OCI-LY7 (cell line): ENCODE results near the gene SNAP29. TPM values are rescaled to one million over a fixed set of nuclear protein-coding genes. Genes with fewer than 3 reads are reported as not detected.
"Not testable (repeated sequence)": the region's sequence is repeated elsewhere in the genome, so short reads cannot be mapped to it uniquely, and the experiment has no call there.

Experiments used
- BruUV-seq: library from RNA; stranded (reverse); fragments of 400-500 nt; replicated peaks from 2 replicates; lab custom pipeline; 2021; lab: Mats Ljungman, UMichigan
- CTCF ChIA-PET: fragments of 300-600 bp; sonication (Branson Sonifier 250); formaldehyde crosslinking; loops from one replicate; lab custom pipeline; 2022; ENCODE audit warnings: antibody characterized with exemption; ENCODE audit not compliant: unreplicated experiment; lab: Charles Lee
- POLR2A ChIA-PET: fragments of 300-600 bp; sonication (Branson Sonifier 250); formaldehyde crosslinking; loops from one replicate; lab custom pipeline; 2022; ENCODE audit warnings: antibody characterized with exemption; lab: Charles Lee
- DNase-seq: peaks from one replicate; pipeline ENCODE4 v3.0.0-alpha.2; 2015; ENCODE audit warnings: low spot score
- H2AFZ ChIP-seq: fragments of 200-600 bp; sonication (generic), shearing (Covaris generic); 2 replicates; pipeline ENCODE4 v1.6.1; 2014; ENCODE audit warnings: mild to moderate bottlenecking, antibody characterized with exemption, low read length, moderate library complexity
- H3K27ac ChIP-seq: fragments of 200-600 bp; sonication (generic); 2 replicates; pipeline ENCODE4 v1.5.1; 2014; ENCODE audit warnings: mixed run types, low read depth, mild to moderate bottlenecking, moderate library complexity, low read length, inconsistent platforms; ENCODE audit not compliant: poor library complexity, severe bottlenecking
- H3K36me3 ChIP-seq: fragments of 200-600 bp; sonication (generic); 2 replicates; pipeline ENCODE4 v1.6.1; 2014; ENCODE audit warnings: mild to moderate bottlenecking, antibody characterized with exemption, low read length, moderate library complexity, mixed read lengths; ENCODE audit not compliant: insufficient read depth
- H3K4me1 ChIP-seq: fragments of 200-600 bp; sonication (generic); 2 replicates; pipeline ENCODE4 v1.5.1; 2014; ENCODE audit warnings: mild to moderate bottlenecking, low read length; ENCODE audit not compliant: insufficient read depth, poor library complexity, severe bottlenecking
- H3K4me2 ChIP-seq: fragments of 200-600 bp; sonication (generic); 2 replicates; pipeline ENCODE4 v1.6.1; 2014; ENCODE audit warnings: mild to moderate bottlenecking, low read length
- H3K4me3 ChIP-seq: fragments of 200-600 bp; sonication (generic); 2 replicates; pipeline ENCODE4 v1.5.1; 2014; ENCODE audit warnings: mild to moderate bottlenecking, low read depth, low read length; ENCODE audit not compliant: poor library complexity, severe bottlenecking
- H3K79me2 ChIP-seq: fragments of 200-600 bp; sonication (generic); 2 replicates; pipeline ENCODE4 v1.6.1; 2016; ENCODE audit warnings: low read depth, mild to moderate bottlenecking, low read length, moderate library complexity, mixed read lengths; ENCODE audit not compliant: insufficient read depth
- H3K9me2 ChIP-seq: fragments of 200-600 bp; sonication (generic); 2 replicates; pipeline ENCODE4 v1.6.1; 2016; ENCODE audit warnings: mild to moderate bottlenecking, low read length, mixed read lengths; ENCODE audit not compliant: insufficient read depth
- H3K9me3 ChIP-seq: fragments of 200-600 bp; sonication (generic); 2 replicates; pipeline ENCODE4 v1.6.1; 2014; ENCODE audit warnings: mild to moderate bottlenecking, mixed run types, low read length, mixed read lengths
- H4K20me1 ChIP-seq: fragments of 200-600 bp; sonication (generic); 2 replicates; pipeline ENCODE4 v1.6.1; 2014; ENCODE audit warnings: mild to moderate bottlenecking, antibody characterized with exemption, low read length, moderate library complexity, mixed read lengths; ENCODE audit not compliant: insufficient read depth
- EZH2phosphoT487 ChIP-seq: fragments of 200-600 bp; sonication (generic); IDR thresholded peaks from 2 replicates; pipeline ENCODE4 v1.6.1; 2018; ENCODE audit warnings: low read depth, borderline replicate concordance, mild to moderate bottlenecking, mixed run types, antibody characterized with exemption, low read length, moderate library complexity, mixed read lengths
- intact Hi-C: fragments of 100-400 bp; cut with micrococcal nuclease; formaldehyde crosslinking; loops from one replicate; pipeline ENCODE4 v1.10.0; 2022; ENCODE audit not compliant: unreplicated experiment
- total RNA-seq, 2 experiments: library from RNA; depleted of rRNA in 1 of 2; stranded (reverse); fragments of >200 nt in 1 of 2; shearing (Covaris generic) in 1 of 2; gene quantifications; 2 replicates each; pipeline ENCODE4 v1.2.3, GENCODE V29; 2014 to 2022
- TF ChIP-seq, protein P1 (sequence below): fragments of 200-600 bp; sonication (generic); conservative IDR thresholded peaks from 2 replicates; pipeline ENCODE4 v1.5.1; 2014; ENCODE audit warnings: mild to moderate bottlenecking, antibody characterized with exemption, low read length, moderate library complexity, mixed read lengths

Gene SNAP29
- total RNA-seq, 2 experiments from 2014 or later = 12.7 to 26.9 TPM

DNA sequence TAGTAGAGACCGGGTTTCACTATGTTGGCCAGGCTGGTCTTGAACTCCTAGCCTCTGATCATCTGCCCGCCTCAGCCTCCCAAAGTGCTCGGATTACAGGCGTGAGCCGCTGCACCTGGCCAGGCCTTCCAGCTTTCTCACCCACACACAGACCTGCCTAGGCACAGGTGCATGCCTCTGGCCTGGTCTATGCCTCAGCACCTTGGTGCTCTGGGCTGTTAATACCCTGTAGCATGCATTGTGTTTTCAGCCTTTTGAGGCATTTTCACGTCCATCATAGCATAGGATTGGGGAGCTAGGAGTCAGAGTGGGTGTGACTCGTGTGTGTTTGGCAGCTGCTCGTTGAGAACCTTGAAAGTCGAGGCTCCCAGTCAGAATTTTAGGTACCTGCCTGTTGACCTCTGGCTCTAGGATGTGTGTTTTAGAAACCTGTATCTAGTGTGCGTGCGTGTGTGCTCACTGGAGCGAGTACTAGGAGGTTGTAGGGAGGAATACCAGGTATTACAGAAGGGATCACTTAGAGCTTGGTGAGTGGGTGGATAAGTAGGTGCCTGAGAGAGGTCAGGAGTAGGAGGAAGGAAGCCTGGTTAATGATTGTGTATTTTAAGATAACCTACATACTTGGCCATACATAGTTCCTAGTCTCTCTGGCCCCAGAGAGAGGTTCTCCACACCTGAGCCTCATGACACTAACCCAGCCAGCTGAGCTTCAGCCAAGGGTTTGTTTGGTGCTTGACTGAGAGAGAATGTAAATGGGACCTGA lies 78.4 kb downstream of the SNAP29 start:
- no peaks in the 10 kb centered on the region for H3K9me3 ChIP-seq
- H3K4me2 ChIP-seq = peak overlapping the region; percentile 2; the same call in 1 of the 2 replicates
- H2AFZ ChIP-seq = no peak overlapping the region
- peaks cover 88% of the 10 kb centered on the region for H3K36me3 ChIP-seq
- TF ChIP-seq EZH2phosphoT487 = no peak
- TF ChIP-seq, protein P1, sequence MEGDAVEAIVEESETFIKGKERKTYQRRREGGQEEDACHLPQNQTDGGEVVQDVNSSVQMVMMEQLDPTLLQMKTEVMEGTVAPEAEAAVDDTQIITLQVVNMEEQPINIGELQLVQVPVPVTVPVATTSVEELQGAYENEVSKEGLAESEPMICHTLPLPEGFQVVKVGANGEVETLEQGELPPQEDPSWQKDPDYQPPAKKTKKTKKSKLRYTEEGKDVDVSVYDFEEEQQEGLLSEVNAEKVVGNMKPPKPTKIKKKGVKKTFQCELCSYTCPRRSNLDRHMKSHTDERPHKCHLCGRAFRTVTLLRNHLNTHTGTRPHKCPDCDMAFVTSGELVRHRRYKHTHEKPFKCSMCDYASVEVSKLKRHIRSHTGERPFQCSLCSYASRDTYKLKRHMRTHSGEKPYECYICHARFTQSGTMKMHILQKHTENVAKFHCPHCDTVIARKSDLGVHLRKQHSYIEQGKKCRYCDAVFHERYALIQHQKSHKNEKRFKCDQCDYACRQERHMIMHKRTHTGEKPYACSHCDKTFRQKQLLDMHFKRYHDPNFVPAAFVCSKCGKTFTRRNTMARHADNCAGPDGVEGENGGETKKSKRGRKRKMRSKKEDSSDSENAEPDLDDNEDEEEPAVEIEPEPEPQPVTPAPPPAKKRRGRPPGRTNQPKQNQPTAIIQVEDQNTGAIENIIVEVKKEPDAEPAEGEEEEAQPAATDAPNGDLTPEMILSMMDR = no peak
- POLR2A ChIA-PET = interaction anchor here (0.8 to 1.3 kb wide), 3 partner anchors 11 to 35 kb away, joined by 4 to 5 read pairs (median 5); no protein-coding TSS in a partner anchor
- intact Hi-C loops = no loop called here
- CTCF ChIA-PET = no interaction called here
- H3K27ac ChIP-seq = no peak overlapping the region
- no peak overlapping the region for H3K4me3 ChIP-seq
- peaks cover 100% of the 10 kb centered on the region for H3K79me2 ChIP-seq
- DNase-seq = no peak
- H3K4me1 ChIP-seq = peaks cover 7% of the 10 kb centered on the region
- peaks cover 42% of the 10 kb centered on the region for H4K20me1 ChIP-seq
- H3K9me2 ChIP-seq = no peaks in the 10 kb centered on the region
- BruUV-seq = no TSS peak

DNA sequence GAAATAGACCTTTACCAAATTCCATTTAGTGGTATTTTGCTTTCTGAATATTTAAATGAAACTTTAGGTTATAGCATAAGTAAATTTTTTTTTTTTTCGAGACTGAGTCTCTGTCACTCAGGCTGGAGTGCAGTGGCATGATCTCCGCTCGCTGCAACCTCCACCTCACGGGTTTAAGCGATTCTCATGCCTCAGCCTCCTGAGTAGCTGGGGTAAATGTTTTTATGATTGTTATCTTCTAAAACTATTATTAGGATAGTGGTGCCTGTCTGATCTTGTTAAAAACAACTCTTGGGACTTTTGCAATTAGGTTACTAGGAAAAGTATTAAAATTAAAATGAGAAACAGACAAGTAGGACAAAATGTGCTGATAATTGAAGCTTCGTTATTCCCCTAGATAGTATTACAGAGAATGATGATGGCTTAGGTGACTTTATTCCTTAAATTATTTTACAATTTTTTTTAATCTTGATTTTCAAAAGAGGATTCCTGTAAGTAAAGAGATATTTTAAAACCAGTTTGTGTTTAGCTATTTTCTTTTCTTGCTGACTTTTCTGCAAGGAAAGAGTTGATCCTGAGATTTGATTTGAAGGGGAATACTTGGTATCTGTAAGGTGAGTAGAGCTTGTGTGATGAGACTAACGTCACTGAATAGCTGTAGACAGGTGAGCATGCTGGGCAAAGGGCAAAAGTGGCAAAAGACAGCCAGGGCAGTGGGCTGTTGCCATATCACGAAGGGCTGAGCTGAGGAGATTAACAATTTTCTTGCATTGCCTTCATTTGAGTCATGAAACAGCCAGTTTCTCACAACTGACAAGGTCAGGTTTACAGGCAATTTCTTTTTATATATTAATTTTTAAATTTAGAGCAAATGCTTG lies 79.2 kb downstream of the SNAP29 start:
- ChIA-PET CTCF (interaction anchor here (0.5 kb wide), 1 partner anchor 64 kb away, joined by 6 read pairs; no protein-coding TSS in a partner anchor), POLR2A (interaction anchor here (1.3 kb wide), 1 partner anchor 17 kb away, joined by 5 read pairs; no protein-coding TSS in a partner anchor)
- BruUV-seq = TSS peak; percentile 11
- peaks cover 7% of the 10 kb centered on the region for H3K4me1 ChIP-seq
- no peak overlapping the region for H3K27ac ChIP-seq
- peaks cover 40% of the 10 kb centered on the region for H4K20me1 ChIP-seq
- intact Hi-C loops = no loop called here
- H3K9me3 ChIP-seq = no peaks in the 10 kb centered on the region
- H3K9me2 ChIP-seq = no peaks in the 10 kb centered on the region
- no peak overlapping the region for H2AFZ ChIP-seq
- H3K4me3 ChIP-seq = no peak overlapping the region
- no peak for DNase-seq
- H3K79me2 ChIP-seq = peaks cover 100% of the 10 kb centered on the region
- peaks cover 90% of the 10 kb centered on the region for H3K36me3 ChIP-seq
- TF ChIP-seq, protein P1 = no peak
- TF ChIP-seq EZH2phosphoT487 = no peak
- H3K4me2 ChIP-seq = no peak overlapping the region

DNA sequence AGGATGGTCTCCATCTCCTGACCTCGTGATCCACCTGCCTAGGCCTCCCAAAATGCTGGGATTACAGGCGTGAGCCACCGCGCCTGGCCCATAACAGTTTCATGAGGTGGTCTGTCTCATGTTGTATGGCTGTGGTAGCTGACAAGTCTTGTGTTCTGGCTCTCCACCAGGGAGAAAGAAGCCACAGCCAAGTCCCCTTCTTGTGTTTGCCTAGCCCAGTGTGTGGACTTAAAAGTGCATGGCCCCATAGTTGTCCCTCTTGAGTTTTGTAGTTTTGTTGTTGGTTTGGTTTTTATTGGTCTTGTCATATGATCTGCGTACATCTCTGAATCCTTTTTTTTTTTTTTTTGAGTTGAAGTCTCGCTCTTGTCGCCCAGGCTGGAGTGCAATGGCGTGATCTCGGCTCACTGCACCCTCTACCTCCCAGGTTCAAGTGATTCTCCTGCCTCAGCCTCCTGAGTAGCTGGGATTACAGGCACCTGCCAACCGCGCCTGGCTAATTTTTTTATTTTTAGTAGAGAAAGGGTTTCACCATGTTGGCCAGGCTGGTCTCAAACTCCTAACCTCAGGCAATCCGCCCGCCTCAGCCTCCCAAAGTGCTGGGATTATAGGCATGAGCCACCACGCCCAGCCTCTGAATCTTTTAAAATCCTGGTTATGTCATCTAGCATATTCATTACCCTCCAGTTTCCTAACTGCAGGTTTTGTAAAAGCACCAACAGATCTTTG lies 80.8 kb downstream of the SNAP29 start:
- CTCF ChIA-PET, H3K27ac ChIP-seq, H3K4me1 ChIP-seq, H2AFZ ChIP-seq, H3K4me2 ChIP-seq, H3K4me3 ChIP-seq, intact Hi-C loops, H3K9me3 ChIP-seq, H3K9me2 ChIP-seq, DNase-seq, BruUV-seq: not testable (repeated sequence)
- POLR2A ChIA-PET = interaction anchor here (0.6 kb wide), 1 partner anchor 169 kb away, joined by 3 read pairs; no protein-coding TSS in a partner anchor
- Histone ChIP-seq H4K20me1 (peaks cover 34% of the 10 kb centered on the region; the same call in 1 of the 2 replicates), H3K79me2 (peaks cover 100% of the 10 kb centered on the region), H3K36me3 (peaks cover 85% of the 10 kb centered on the region)
